Suppressor macrophage treated with lipopolysaccharide for 1 hour (primary cell): Measurements from ENCODE around the gene MAP3K10.
A peak's percentile ranks its signal among the peaks of the same experiment; 100 is the strongest.
"Not testable (repeated sequence)": the region's sequence is repeated elsewhere in the genome, so short reads cannot be mapped to it uniquely, and the experiment has no call there.

Experiments used
- DNase-seq, 3 donors: peaks; one replicate each; pipeline ENCODE4 v3.0.0-alpha.2; 2020 to 2022

The MAP3K10 gene

GRCh38 chr19:40190891-40191835 is at the start of gene MAP3K10:
MAP3K10 (plus strand) TSS chr19:40191426; CDS start chr19:40192032, 606 bp downstream.
- DNase-seq = peak; percentile 79 to 92 (median 83)

GRCh38 chr19:40141551-40141950 is 49.7 kb upstream of the MAP3K10 start:
- DNase-seq = no peak

- DNase-seq = peak; percentile 59 to 78 (median 65)
Measured at GRCh38 chr19:40143612-40144011, 47.6 kb upstream of the MAP3K10 start.

GRCh38 chr19:40144151-40144550 is 47.1 kb upstream of the MAP3K10 start:
- DNase-seq = peak in 2 of 3 donors; percentile 34 to 45

GRCh38 chr19:40144947-40145748 is 46.1 kb upstream of the MAP3K10 start:
- DNase-seq = peak in 2 of 3 donors; percentile 23 to 25

- not testable (repeated sequence) for DNase-seq
Measured at GRCh38 chr19:40145749-40146029, 45.5 kb upstream of the MAP3K10 start.

- DNase-seq = no peak
Measured at GRCh38 chr19:40147338-40147692, 43.9 kb upstream of the MAP3K10 start.

GRCh38 chr19:40147693-40148347 is 43.4 kb upstream of the MAP3K10 start:
- DNase-seq = peak; percentile 85 to 94 (median 93)

GRCh38 chr19:40149501-40149900 is 41.7 kb upstream of the MAP3K10 start:
- DNase-seq = peak in 2 of 3 donors; percentile 57 to 66

- peak; percentile 42 to 58 (median 51) for DNase-seq
Measured at GRCh38 chr19:40150170-40150569, 41.1 kb upstream of the MAP3K10 start.

- DNase-seq = no peak
Measured at GRCh38 chr19:40154121-40154680, 37.0 kb upstream of the MAP3K10 start.

GRCh38 chr19:40155749-40156265 is 35.4 kb upstream of the MAP3K10 start:
- DNase-seq = peak; percentile 71 to 79 (median 78)

- DNase-seq = no peak
Measured at GRCh38 chr19:40157059-40157458, 34.2 kb upstream of the MAP3K10 start.

- DNase-seq = no peak
Measured at GRCh38 chr19:40159744-40160143, 31.5 kb upstream of the MAP3K10 start.

- no peak for DNase-seq
Measured at GRCh38 chr19:40162104-40162503, 29.1 kb upstream of the MAP3K10 start.

- peak; percentile 20 to 47 (median 44) for DNase-seq
Measured at GRCh38 chr19:40163541-40164129, 27.6 kb upstream of the MAP3K10 start.

GRCh38 chr19:40165362-40165937 is 25.8 kb upstream of the MAP3K10 start:
- peak; percentile 71 to 82 (median 73) for DNase-seq

- DNase-seq = not testable (repeated sequence)
Measured at GRCh38 chr19:40169482-40170302, 21.5 kb upstream of the MAP3K10 start.

GRCh38 chr19:40170303-40170989 is 20.8 kb upstream of the MAP3K10 start:
- not testable (repeated sequence) for DNase-seq

GRCh38 chr19:40171293-40171692 is 19.9 kb upstream of the MAP3K10 start:
- not testable (repeated sequence) for DNase-seq
